Measurements from ENCODE around the gene CFAP61.

The CFAP61 gene

DNA sequence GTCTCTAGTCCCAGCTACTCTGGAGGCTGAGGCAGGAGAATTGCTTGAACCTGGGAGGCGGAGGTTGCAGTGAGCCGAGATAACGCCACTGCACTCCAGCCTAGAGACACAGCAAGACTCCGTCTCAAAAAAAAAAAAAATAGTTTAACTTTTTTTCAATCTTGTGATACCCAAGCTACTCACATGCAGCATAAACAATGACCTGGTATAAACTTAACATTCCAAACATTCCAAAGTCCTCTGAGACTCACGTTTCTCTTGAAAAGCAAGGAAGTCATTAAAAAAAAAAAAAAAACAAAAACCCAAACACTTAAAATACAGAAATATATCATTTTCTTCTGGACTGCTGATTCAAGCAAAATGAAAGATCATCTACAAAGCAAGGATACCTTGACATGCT lies 14.4 kb upstream of the CFAP61 start:
- no peak for DNase-seq (ENCODE audit: low spot score)

DNA sequence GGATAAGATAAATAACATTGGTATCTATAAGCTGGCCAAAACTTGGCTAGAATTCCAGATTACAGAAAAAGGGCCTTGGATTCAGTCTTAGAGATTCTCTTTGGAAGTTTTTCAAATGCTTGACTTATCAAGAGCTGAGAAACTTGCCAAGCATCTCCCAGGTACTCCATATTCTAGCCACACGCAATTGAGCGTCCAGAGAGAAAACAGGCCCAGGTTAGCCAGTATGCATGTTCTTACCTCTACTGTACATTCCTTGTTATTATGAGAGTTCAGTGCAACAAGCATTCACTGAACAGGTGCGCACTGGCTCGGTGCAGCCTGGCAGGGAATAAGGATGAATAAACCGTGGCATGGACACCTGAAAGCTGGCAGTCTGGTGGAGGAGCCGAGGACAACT lies 13.7 kb upstream of the CFAP61 start:
- no peak for DNase-seq (ENCODE audit: low spot score)

DNA sequence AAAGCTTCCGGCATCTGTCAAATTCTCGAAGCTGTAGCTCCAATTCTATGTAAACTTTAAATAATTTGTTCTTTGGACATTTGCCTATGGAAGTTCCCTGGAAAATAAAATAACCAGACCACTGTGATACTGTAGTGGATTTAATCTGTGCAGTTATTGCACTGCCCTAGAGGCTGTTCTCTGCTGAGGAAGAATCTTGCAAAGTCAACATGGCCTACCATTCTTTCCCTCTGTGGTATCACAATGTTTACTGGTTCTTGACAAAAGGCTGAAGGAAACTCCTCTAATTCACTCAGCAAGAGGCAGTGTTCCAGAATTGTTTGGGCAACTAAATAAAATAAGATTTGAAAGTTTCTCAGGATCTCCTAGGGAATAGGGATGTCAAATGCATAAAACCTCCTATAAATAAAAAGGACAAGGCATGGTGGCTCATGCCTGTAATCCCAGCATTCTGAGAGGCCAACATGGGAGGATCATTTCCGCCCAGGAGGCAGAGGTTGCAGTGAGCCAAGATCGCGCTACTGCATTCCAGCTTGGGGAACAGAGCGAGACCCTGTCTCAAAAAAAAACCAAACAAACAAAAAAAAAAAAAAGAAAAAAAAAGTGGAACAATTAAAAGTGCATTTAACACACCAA lies 12.5 kb upstream of the CFAP61 start:
- DNase-seq (ENCODE audit: low spot score): no peak

DNA sequence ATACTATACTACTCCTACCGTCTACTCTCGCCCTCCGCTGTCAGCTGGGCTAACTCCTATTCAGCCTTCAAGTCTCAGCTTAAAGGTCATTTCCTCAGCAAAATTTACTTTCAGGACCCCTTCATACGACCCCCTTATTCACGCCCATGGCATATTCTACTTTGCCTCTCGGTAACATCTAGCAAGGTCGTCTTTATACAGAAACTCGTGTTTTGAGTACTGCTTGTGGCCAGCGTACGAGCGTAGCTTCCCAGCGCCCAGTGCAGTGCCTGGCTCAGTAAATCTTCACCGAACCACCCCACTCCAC lies 612 bp upstream of the CFAP61 start:
- no peak for DNase-seq (ENCODE audit: low spot score)

DNA sequence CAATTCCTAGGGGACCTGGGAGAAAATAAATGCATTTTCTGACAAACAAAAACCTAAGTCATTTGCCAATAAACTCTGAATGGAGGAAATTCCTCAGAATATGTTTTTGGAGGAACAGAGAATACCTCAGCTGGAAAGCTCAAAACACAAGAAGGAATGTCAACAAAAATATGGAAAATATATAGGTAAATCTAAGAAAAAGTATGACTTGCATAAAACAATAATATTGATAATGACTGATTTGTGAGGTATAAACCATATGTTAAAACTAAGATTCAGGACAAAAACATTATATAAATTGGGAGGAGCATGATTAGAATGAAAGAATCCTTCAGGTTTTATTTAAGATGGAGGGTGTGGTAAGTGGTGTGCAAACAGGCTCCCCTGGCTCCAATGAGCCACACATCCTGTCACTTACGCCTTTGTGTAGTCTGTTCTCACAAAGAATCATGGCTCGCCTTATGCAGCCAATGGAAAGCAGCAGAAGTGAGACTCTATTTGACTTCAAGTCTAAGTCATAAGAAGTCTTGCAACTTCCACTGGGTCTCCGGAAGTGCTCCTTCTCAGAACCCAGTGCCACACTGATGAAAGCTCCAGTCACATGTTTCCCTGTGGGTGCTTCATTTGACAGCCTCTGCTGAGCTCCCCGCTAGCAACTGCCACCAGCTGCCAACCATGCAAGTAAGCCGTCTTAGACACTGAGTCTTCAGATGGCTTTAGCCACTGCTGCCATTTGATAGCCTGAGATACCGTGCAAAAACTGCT lies 8.1 kb downstream of the CFAP61 start:
- DNase-seq (ENCODE audit: low spot score): no peak

DNA sequence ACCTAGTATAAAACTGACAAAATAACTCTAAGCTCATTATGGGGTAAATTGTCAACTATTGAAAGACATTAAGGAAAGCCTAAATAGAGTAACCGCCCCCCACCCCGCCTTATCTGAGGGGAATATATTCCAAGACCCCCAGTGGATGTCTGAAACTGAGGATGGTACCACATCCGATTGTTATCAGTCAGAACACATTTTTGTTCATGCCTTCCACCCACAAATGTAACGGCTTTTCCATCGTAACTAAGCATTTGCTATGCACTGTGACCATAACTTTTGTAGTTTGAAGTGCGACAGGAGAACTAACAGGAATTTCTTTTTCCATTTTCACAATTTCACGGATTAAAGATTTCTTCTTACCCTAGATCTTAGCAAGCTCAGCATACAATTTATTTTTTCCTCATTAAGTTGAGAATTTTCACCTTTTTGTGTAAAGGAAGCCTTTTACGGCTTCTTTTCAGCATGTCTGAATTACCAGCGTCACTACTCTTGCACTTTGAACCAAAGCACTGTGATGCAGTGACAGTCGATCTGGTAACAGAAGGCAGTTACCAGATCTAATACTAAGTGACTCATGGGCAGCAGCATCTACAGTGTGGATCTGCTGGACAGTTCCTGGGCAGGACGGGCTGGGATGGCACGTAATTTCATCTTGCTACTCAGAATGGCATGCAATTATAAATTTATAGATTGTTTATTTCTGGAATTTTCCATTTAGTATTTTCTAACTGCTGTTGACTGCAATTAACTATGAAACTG lies 11.8 kb downstream of the CFAP61 start:
- DNase-seq (ENCODE audit: low spot score): no peak

DNA sequence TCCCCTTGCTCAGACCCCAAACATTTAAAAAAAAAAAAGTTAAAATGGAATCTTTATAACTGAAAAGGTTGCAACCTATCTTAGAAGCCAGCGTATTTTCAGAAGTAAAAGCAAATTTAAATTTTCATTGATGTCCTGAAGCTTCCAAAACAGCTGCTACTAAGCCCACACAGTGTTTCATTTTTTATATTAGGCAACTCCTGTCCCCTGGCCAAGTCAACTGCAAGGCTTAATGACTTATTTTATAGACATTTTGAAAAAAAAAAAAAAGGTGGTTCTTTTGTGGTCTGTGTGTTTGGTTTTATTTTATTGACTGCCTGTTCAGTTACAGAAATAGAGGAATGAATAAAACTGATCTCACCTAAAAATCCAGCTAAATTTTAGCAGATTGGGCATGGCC lies 13.0 kb downstream of the CFAP61 start:
- no peak for DNase-seq (ENCODE audit: low spot score)

DNA sequence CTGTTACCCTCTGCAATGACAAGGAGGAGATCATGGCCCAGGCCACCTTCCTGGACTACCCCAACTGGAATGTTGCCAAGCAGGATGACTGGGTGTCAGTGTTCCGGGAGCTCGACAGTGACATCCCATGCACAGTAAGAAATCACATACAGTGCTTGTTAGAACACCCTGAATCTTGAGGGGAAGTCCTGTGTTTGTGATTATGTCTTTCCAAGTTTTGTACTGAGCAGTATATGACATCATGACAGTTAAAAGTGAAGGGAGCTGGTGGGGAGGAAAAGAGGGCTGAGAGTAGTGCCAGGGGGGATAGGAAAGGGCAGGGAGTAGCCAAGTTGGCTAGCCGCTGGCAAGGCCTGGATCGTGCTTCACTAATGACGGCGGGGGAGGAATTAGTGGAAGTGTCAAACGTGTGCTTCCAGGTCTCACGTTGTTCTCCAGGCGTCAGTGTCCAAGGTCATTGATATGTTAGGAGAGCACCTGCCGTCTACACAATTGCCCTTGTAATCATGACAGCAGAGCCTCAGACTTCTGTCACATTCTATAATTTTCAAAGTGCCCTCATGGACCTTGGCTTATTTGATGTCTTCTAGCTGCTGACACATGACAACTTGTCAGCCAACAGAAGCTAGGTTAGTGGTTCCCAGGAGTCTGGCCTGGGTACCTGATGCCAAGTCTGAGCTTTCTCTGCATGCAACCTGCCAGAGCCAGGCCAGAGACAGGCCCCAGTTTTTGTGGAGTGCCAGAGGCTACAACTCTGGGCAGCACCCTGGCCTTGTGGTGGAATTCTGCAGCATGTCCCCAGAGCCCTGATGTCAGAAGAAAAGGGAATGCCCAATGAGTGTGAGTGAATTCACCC lies 18.8 kb downstream of the CFAP61 start:
- no peak for DNase-seq (ENCODE audit: low spot score)

DNA sequence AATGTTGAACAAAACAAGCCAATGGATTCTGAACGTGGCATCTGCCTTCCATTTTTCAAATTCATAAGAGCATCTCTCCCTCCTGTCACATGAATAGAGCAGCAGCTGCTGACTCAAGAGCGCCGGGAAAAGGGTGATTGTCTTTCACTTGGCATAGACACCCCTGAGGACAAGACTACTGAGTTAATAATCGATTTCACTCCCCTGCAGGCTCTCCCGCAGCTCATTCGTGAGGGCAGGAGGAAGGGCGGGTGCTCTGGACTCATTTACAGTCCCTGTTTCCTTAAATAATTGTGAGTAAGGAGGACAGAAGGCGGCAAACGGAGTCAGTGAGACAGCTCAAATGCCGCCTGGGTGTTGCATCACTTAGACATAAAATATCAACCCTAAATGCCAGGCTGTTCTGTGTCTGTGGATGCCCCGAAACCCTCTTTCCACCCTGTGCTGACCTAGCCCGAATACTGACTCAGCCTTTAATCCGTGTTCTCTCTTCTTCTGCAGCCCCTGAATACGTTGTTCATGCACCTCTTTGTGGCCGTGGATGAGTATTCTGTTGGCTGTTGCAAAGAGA lies 21.6 kb downstream of the CFAP61 start:
- no peak for DNase-seq (ENCODE audit: low spot score)

DNA sequence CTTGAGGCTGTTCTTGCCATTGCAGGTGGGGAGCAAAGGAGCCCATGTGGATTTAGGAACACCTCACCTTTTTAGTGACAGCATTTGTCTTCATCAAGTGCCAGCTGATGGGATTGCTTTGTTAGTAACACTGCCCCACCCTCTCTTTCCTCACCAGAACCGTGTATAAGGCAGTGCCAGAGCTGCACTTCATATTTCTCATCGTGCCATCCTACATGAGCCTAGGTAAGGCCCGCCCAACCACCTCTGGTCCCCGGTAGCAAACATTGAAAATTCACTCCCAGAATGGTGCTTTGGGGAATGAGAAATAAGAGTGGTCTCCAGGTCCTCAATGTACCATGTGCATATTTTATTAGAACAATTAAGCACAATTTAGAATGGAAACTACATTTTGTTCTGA lies 22.7 kb downstream of the CFAP61 start:
- DNase-seq (ENCODE audit: low spot score): no peak

DNA sequence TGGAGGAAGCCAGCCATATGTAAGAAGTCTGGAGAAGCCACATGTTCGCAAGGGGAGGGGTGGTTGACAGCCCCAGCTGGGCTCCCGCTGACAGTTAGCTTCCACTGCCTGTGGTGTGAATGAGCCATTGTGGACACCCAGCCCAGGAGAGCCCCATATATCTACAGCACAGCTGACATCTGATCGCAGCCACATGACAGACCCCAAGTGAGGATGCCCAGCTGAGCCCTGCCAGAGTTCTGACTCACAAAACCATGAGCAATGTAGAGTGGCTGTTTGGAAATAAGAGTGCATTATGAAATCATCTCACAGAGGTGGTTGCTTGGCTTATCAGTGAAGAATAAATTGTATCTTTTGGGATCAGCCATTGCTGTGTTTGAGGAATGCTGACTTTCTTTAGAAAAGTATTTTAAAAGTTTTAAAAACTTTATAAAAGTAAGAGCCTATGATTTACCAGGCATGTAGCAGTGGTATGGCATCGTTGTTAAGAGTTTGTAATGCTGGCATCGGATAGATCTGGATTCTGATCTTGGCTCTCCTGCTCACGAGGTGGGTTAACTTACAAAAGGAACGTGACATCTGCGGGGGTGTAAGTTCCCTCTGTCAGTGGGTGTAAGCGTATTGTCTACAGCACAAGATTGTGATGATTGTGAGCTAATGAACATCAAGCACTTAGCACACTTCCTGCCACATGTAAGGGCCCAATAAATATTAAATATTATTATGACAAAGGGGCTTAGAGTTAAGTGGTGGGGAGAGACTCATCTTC lies 24.1 kb downstream of the CFAP61 start:
- peak; percentile 59 for DNase-seq (ENCODE audit: low spot score)

DNA sequence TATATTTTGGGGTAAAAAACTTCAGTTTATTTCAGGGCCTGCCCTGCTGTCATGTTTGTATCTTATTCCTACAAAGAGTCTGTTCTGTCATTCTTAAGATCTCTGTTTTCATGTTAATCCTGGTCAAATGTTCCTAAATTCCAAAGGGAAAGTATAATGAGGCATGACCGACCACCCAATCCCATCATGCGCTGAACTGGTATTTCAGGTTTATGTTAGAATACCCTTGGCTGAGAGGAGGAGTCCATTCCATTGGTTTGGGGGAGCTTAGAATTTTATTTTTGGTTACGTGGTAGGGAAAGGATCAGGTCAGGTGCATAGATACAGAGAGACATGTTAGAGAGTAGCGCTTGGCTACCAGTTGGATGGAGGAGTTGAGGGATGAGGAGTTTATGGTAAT lies 25.7 kb downstream of the CFAP61 start:
- DNase-seq (ENCODE audit: low spot score): no peak

DNA sequence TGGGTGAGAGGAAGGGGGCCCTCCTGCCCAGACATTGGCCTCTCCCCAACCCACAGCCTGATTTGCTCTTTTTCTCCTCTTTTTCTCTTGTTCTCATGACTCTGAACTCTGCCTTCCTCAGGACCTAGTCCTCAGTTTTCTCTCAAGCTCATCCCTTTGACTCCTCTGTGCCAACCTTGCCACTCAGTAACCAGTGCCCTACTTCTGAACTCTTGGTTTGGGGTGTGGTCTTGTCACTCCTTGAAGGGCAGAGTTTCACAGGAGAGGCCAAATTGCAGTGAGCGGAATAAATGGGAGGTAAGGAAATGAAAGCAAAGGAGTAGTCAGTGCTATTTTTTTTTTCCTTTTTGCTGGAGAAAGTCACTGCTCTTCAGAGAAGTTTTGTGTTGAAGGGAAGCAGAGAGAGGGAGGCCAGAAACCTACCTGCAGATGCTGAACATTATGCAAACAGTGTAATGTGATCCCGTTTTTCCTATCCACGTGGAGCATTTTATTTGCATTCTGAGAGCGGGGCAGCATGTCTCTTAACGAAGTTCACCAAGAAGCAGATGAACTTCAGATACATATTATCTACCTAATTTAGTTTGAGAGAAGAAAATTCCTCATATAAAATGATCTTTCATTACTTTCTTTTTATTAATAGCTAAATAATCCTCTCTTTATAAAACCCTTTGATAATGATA lies 26.9 kb downstream of the CFAP61 start:
- DNase-seq (ENCODE audit: low spot score): no peak

DNA sequence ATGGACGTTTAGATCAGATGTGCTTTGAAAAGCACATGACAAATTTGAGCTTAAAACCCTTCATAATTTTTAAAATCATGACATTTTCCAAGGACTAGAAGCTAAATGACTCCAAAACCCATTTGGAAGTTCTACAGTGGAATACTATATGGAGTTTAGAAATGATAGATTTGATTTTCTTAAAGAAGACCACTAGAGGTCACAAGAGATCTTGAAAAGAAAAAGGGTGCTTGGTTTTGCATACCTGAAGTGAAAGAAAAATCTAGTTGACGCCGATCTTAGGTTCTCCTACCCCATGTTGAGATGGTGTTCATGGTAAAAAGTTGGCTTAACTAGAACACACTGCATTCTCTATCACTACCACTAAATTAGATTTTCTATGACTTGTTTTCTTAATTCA lies 31.5 kb downstream of the CFAP61 start:
- peak; percentile 51 for DNase-seq (ENCODE audit: low spot score)

DNA sequence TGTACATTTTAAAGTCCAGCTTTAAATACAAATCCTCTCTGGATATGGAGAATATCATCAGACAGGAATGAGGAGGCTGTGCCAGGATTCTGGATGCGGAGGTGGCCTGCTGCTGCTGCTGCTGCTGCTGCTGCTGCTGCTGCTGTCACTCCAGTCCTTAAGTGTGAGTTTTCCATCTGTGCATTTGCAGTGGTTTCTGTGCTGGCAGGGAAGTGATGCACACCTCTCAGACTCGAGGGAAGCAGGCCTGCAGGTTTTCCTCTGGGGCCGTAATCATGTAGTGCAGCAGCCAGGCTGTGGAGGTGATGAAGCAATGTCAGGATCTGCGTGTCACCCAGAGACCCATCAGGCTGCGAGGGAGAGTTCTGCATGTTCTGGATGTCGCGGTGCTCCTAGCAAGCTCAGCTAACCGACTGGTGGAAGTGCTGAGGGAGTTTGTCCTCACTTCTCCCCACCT lies 32.0 kb downstream of the CFAP61 start:
- no peak for DNase-seq (ENCODE audit: low spot score)

DNA sequence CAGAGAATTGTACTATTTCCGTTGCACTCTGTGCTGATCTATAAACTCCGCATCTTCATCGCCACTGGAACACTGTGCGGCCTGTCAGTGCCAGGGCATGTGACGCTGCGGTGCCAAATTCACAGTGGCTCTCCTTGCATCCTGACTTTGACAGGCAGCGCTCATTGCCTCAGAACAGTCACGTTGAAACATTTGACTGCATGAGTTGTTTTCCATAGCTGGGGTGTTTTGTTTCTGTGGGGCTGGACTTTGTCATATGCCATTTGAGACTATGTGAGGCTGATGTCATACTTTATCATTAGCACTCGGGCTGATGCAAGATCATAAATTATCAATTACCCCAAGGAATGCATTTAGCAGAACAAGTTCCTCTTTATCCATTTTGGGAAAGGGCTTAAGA lies 32.7 kb downstream of the CFAP61 start:
- DNase-seq (ENCODE audit: low spot score): no peak

DNA sequence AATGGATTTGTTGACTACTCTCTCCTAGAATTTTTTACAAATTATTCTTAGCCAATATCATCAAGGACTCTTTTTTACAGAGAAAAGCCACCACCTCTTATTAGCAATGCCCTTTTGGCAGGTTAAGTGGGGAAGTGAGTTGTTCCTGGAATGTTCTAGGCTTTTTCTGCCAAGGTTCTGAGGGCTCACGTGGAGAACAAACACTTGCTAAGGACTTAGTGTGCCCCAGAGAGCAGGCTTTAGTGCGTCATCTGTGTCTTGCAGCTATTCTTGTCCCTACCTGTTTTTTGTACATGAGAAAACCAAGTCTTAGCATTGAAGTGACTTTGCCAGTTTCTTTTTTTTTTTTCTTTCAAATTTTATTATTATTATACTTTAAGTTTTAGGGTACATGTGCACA lies 33.5 kb downstream of the CFAP61 start:
- no peak for DNase-seq (ENCODE audit: low spot score)

DNA sequence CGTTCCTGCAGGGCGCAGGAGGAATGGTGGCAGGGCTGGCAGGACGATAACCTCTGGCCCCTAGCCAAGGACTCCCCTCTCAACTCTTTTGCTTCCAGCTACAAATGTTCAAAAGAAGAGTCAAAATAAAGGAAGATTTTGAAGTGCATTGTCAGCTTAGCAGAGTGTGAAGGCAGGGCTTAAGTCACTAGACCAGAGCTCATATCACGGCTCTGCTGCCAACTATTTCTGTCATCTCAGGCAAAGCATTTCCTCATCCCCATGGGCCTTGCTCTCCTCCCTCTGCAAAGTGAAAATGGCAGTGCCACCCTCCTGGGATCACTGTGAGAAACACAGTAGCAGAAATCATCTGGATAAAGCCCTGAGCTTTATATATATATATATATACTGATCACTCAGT lies 36.7 kb downstream of the CFAP61 start:
- no peak for DNase-seq (ENCODE audit: low spot score)

DNA sequence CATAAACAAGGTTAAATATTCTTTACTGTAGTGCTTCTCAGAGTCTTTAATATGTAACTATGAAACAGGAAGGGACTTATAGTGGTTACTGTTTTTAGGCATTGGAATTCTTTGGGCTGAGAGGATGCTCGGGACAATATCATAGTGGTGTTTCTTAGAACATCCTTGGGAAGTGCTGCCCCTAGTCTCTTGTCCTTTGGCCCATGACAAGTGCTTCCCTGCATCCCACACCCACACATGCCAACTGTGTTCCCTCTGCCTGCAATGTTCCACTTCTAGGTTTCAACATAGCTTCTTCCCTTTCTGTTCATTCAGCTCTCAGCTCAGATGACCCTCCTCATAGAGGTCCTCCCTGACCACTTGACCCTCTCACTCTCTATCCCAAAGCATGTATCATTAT lies 37.6 kb downstream of the CFAP61 start:
- no peak for DNase-seq (ENCODE audit: low spot score)

DNA sequence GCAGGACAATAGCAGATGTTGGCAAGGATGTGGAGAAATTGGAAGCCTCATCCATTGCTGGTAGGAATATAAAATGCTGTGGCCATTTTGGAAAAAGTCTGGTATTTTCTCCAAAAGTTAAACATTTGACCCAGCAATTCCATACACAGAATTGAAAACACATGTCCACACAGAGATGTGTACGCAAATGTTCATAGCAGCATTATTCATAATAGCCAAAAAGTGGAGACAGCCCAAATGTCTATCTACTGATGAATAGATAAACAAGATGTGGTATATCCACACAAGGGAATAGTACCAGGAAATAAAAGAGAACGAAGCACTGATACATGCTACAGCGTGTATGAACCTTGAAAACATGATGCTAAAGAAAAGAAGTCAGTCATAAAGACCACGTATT lies 40.5 kb downstream of the CFAP61 start:
- no peak for DNase-seq (ENCODE audit: low spot score)

DNA sequence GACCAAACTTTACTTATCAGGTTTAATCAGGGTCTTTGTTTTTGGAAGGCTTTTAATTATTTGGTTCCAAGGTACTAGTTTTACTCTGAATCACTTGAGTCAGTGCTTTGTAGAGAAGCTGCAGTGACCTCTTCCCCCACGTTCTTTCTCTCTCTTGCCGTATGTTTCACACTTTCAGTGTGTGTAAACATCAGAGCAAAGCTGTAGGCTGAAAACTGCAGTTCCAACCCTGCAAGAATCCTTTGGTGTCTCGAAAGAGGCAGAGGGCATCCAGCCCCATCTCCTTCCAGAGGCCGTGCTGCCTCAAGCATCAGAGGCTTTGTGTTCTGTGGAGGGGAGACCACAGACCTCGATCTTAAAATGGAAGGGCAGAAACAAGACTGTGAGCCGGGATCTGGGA lies 42.1 kb downstream of the CFAP61 start:
- no peak for DNase-seq (ENCODE audit: low spot score)

Measured in COLO829 (cell line).